Ecto neural progenitor cell (in vitro differentiated cells): ENCODE results near the gene C10orf88.
"Not testable (repeated sequence)": the region's sequence is repeated elsewhere in the genome, so short reads cannot be mapped to it uniquely, and the experiment has no call there.

ENCODE experiments used
- DNase-seq: peaks from one replicate; pipeline ENCODE4 v3.0.0-alpha.2; 2018; ENCODE audit warnings: low spot score

The C10orf88 gene

DNA sequence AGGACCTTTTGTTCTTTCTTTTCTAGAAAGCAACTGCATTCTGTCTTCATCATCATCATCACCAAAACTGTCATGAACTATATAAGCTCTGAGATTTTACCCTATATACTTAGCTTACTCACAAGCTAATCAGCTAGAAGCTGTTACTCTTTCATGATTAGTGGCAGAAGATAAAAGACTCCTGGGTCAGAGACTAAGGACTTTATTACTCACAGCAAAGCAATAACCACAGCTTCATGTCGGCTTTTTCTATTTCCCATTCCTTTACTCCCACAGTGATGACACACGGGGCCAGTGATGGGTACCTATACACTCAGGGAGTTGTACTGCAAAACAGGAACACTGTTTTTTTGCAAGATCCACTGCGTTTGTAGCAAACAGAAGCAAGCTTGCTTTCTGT is 8.4 kb upstream of the C10orf88 start:
- no peak for DNase-seq

DNA sequence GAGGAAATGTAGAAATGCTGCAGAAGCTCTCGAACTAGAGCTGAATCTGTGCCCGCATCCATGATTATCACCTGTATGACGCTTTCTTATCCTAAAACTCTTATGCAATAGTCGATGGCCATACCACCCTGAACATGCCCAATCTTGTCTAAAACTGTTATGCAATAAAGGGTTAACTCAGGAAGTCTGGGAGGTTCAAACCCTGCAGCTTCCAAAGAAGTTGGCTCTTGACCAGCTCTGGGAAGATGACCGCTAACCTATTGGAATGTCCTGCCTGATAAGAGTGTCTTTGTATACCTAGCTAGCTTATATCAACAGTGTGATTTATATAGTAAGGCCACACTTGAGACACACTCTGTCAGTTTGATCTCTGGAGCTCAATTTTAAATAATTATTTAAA is 3.4 kb upstream of the C10orf88 start:
- no peak for DNase-seq

DNA sequence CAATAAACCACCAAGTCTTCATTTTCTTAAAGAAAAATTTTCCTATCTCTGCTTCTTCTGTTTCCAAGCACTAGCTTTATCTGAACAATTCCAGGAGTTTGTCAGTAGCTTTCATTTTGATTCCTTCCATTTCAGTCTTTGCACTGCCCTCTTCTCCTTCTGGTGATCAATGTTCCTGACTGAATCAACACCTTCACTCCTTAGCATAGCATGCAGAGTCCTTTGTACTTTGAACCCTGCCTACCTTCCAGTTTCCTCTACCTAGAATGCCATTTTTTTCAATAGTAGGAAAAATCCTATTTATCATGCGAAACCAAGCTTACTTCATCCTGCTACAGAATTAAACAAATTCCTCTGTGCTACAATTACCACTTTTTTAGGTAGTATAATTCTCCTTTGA is 1.9 kb upstream of the C10orf88 start:
- no peak for DNase-seq

DNA sequence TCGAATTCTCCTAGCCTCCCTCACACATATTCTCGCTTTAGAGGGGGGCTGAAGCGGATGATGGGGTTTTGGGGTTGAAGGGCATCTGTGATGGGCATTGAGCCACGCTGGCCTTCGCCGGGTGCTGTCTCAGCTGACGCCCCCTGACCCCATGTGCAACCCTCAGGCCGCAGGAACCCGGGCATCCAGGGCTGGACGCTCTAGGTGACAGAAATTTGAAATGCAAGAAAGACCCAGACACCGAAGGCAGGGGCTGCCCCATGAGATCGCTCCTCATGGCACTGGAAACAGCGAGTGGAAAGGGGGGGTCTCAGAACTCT is 664 bp upstream of the C10orf88 start:
- no peak for DNase-seq

DNA sequence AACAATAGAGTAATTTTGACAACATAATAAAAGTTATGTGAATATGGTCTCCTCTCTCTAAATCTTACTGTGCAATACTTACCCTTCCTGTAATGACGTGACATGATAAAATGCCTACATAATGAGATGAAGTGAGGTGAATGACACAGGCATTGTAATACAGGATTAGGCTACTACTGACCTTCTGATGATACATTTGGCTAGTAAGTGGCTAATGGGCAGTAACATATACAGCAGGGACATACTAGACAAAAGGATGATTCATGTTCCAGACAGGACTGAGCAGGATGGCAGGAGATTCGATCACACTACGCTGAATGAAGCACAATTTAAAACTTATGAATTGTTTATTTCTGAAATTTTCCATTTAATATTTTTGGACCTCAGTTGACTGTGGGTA is 4.7 kb downstream of the C10orf88 start:
- DNase-seq = no peak

DNA sequence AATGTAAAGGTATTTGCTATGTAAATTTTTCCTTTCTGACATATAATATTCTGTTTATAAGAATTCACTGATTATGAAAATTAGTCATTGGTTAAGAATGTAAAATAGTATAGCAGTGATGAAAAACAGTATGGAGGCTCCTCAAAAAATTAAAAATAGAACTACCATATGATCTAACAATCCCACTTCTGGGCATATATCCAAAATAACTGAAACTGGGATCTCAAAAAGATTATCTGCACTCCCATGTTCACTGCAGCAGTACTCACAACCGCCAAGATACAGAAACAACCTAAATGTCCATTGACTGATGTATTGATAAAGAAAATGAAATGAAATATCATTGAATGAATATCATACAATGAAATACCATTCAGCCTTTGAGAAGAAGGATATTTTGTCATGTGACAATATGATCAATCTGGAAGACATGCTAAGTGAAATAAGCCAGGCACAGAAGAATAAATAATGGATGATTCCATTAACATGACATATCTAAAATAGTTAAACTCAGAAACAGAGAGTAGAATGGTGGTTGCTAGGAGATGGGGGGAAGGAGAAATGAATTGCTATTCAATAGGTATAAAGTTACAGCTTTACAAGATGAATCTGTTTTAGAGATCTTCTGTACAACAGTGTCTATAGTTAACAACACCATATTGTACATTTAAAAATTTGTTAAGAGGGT is 14.0 kb downstream of the C10orf88 start:
- no peak for DNase-seq

DNA sequence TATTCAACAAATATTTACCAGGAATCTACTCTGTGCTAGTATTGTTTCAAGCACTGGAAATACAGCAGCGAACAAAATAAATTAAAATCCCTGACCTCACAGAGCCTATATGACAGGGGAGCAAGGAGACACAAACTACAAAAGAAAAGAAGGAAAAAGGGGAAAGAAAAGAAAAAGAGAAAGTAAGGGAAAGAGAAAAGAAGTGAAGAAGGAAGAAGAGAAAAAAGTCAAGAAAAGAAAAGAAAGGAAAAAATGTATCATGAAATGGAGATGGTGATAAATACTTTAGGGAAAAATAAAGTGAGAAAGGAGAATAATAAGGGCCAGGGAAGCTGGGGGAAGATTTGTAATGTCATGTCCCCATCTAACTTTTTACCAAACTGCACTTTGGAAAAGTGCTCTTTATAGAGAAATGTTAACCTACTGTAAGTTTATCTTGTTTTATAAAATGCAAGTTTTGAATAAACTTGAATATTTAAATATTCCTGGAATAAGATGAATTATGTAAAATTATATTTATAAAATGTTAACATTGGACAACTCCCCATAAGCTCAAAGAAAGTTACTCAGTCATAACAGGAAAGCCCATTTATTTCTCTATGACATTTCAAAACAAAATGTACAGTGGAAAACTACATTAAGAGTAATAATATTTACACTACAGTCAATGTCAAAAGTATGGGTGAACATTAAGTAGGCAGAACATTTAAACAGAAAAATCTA is 14.7 kb downstream of the C10orf88 start:
- no peak for DNase-seq

DNA sequence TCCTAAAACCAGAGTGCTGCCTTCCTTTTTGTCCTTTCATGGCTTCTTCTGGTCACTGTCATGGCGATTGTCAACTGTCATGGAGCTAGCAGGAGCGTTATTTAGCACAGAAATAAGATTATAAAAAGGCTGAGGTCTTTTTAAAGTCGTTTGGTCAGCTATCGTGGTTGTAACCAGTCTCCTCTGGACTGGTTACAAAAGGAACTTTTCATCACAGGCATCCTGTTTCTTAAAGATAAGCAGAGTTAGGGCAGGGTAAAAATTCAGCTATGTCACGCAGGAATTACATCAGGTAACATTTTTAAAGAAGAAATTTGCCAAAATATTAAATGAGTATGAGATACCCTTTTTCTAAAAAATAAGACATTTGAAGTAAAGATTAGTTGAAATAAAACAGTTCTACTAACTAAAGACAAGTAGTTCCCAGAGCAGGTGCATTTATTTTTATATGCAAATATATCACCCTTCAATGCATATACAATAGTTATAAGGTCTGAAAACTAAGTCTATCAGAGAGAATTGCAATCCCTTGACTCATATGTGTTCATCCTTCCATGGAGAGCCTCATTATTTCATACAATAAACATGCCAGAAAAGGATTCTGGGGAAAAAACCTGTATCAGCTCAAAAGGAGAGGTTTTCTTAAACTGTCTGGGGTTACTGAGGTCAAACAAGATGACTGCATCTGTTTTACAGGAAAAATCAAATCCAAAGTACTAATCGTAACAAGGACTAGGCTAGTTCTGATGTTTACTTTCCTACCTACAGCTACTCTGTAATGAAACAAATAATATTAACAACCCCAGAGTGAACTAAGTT is 22.7 kb downstream of the C10orf88 start:
- DNase-seq = no peak

DNA sequence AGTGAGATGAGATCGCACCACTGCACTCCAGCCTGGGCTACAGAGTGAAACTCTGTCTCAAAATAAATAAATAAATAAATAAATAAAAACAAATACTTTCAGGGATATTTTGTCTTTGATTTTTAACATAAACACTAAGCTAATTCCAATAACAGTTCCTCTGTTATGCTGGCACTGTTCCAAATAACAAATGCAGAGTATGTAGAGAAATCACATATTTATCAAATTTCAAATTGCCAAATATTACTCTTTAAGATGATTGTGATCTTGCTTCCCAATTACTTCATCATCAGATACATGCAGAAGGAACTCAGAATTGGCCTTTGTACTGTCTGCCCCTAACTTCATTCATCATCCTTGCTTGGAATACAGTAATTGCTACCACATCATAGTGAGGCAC is 23.9 kb downstream of the C10orf88 start:
- no peak for DNase-seq

DNA sequence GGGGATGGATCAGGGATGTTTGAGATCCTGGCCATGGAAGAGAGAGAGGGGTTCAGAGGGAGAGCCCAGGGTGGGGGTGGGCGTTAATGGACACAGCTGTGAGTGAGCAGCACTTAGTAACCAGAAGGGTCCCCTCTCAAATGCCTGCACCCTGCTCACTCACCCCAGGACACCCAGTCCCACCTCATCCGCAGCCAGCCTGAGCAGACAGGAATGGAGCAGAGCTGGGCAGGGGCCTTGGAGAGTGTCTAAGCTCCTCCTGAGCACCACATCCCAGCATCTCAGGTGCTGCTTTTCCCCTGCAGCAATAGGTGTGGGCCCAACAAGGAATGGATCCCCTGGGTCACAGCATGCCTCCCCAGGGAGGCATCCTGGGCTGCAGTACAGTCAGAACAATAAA is 38.3 kb downstream of the C10orf88 start:
- no peak for DNase-seq

DNA sequence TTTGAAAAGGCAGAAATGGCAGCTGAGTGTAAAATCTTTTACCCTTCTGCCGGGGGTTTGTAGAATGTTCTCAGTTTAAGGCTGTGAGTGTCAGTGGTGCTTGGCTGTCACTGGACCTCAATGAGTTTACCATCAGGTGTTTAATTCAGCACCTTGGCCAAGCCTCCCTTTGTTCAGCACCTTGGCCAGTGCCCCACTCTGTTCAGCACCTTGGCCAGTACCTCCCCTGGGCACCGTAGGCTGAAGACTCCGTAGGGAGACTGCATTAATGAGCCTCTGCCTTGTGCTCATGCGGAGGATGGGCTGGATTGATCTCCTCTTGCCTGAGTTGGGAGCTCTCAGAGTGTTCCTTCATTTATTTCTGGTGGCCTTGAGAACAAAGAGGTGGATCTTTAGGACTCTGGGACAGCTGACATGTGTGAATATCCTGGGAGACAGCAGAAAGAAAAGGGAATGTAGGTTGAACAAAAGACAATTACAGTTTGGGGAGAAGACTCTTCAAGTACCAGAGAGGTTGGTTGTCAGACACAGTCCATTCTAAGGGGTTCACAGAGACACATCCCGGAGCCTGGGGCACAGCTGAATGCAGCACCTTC is 42.0 kb downstream of the C10orf88 start:
- DNase-seq = peak; percentile 86

DNA sequence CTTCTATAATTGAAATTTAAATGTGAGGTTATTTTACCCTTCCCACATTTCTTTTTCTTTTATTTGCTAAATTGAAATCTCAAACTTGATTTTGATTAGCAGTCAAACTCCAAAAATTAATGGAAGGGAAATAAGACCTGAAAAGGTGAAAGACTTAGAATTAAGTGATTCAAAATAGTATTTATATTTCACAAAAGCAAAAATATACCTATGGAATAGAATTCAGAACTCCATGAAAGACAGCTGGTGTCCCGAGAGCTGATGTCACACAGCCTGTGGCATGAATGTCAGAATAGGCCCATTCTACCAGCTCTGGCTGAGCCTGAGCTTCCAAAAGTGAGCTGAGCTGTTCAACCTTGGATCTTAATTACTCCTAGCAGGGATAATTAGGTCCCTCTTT is 43.7 kb downstream of the C10orf88 start, which contains the start of gene FAM24A:
Gene FAM24A (plus strand): TSS at position 301 of the 400 bp plus-strand sequence. CDS start 1,025 bp downstream, outside the sequence.
- no peak for DNase-seq

DNA sequence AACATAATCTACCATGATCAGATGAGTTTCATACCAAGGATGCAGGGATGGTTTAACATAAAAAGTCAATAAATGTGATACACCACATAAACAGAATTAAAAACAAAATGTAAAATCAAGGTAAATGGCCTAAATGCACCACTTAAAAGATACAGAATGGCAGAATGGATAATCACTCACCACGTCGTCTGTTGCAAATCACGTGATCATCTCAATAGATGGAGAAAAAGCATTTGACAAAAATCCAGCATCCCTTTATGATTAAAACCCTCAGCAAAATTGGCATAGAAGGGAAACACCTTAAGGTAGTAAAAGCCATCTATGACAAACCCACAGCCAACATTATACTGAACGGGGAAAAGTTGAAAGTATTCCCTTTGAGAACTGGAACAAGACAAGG is 50.2 kb downstream of the C10orf88 start:
- DNase-seq = not testable (repeated sequence)

DNA sequence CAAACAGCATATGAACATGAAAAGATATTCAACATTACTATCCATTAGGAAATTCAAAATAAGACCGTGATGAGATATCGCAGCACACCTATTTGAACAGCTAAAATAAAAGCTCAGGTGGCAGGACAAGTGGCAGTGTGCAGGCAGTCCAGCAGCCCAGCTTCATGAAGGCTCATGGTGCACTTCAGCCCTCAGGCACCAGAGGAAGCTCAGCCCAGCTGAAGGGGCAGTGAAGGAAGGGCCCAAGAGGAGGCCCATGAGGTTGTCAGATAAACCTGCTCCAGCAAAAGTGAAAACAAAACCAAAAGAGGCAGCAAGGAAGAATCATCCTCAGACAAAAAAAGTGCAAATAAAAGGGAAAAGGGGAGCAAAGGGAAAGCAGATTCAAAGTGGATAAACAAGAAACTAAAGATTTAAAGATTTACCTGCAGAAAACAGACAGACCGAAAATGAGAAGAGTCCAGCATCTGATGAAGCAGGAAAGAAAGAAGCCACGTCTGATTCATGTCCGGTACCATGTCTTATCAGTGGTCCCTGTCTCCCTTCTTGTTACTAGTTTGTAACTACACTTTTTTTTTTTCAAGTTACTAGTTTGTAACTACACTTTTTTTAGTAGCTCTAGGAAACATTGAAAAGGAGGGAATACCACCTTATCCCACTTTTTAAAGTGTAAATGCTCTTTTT is 59.6 kb downstream of the C10orf88 start:
- DNase-seq = no peak

DNA sequence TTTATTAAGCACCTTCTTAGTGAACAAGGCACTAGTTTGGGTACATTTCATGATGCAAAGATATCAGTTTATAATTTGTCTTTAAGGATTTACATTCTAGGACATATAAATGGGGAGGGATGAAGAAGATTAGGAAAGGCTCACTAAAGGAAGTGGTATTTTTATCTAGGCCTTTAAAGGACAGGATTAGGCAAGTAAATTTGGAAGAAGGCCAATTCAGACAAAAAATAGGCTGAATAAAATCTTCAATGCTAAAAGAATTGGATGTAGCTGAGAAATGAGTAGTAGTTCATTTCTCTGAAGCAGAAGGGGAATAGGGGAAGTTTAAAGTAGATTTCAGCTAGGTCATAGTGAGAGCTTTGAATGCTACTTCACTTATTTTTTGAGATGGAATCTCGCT is 69.9 kb downstream of the C10orf88 start:
- no peak for DNase-seq

DNA sequence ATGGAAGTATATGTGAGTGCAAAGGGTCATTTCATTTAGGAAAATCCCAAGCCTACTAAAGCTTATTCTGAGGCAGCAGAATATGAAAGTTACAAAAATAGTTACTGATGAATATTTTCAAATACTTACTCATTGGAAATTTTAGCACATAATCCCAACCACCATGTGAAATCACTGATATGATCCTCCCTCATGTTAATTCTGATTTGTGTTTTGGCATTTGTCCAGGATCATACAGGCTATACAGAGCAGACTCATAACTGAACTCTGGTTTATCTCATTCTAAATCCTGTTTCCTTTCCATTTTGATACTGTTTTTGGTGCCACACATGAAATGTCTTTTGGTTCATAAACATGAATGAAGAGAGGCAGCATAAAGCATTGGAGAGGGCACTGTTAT is 71.3 kb downstream of the C10orf88 start:
- DNase-seq = no peak
